ENCODE measurements around the gene UBC. TPM values are rescaled to one million over a fixed set of nuclear protein-coding genes. Genes with fewer than 3 reads are reported as not detected.

Gene UBC
- total and polyA plus RNA-seq, 9 of the 15 experiments (the other 6 are each of a cell fraction or from before 2014, with no cell fraction given) = 533 to 1,153 (median 813) TPM

GRCh38 chr12:124939421-124940142 lies 25.1 kb upstream of the UBC start (continued):
- TF ChIP-seq RREB1 (CRISPR knock-in tag; IDR thresholded peaks at IDR 0.05) = no peak
- no peak; the same call in 1 of the 2 replicates for TF ChIP-seq KHSRP (IDR thresholded peaks at IDR 0.05)
- TF ChIP-seq ZNF217 (CRISPR knock-in tag; IDR thresholded peaks at IDR 0.05) = no peak
- TF ChIP-seq TRIM24 (IDR thresholded peaks at IDR 0.05) = no peak; a peak in 2 of 4 replicates
- no peak for TF ChIP-seq GTF2E2 (tag; IDR thresholded peaks at IDR 0.05)
- TF ChIP-seq DMBX1 (CRISPR knock-in tag; IDR thresholded peaks at IDR 0.05; ENCODE audit: borderline replicate concordance) = no peak
- peak; percentile 82 for TF ChIP-seq GABPB1 (CRISPR knock-in tag; IDR thresholded peaks at IDR 0.05)
- TF ChIP-seq TSC22D4 (tag; IDR thresholded peaks at IDR 0.05) = no peak
- TF ChIP-seq PCBP2 (IDR thresholded peaks at IDR 0.05; ENCODE audit: low read depth, low read length, poor library complexity, severe bottlenecking) = no peak
- TF ChIP-seq TRIM25 (IDR thresholded peaks at IDR 0.05; ENCODE audit: borderline replicate concordance) = no peak
- TF ChIP-seq SNRNP70 (optimal IDR thresholded peaks at IDR 0.05; ENCODE audit: low read depth, low read length) = peak; percentile 85
- TF ChIP-seq EHMT2 (IDR thresholded peaks at IDR 0.05) = no peak
- TF ChIP-seq TFE3 (CRISPR knock-in tag; IDR thresholded peaks at IDR 0.05) = peak; percentile 98
- no peak for TF ChIP-seq CLOCK (CRISPR knock-in tag; IDR thresholded peaks at IDR 0.05; ENCODE audit: borderline replicate concordance)
- no peak for TF ChIP-seq HNRNPLL (IDR thresholded peaks at IDR 0.05; ENCODE audit: low read depth, low read length, poor library complexity, severe bottlenecking)
- peak; percentile 100 for TF ChIP-seq LCOR (CRISPR knock-in tag; IDR thresholded peaks at IDR 0.05)

All from K562 (cell line).